Astrocyte of the cerebellum (primary cell): ENCODE results near the gene WFDC1.
"Not testable (repeated sequence)": the region's sequence is repeated elsewhere in the genome, so short reads cannot be mapped to it uniquely, and the experiment has no call there.

ENCODE experiments used
- DNase-seq: peaks from one replicate; pipeline ENCODE4 v3.0.0-alpha.2; 2011; ENCODE audit warnings: low read depth
- H3K4me3 ChIP-seq: 2 replicates; pipeline ENCODE4 v1.5.1; 2011; ENCODE audit warnings: mild to moderate bottlenecking, low read depth, low read length, moderate library complexity
- in situ Hi-C: cut with HindIII; loops from 2 replicates; pipeline ENCODE4 v1.10.0; 2017; ENCODE audit warnings: low sequenced_read_pairs
- TF ChIP-seq, protein P1 (sequence below): IDR thresholded peaks from 2 replicates; pipeline ENCODE4 v1.5.1; 2012; ENCODE audit warnings: low read length, low read depth, moderate library complexity, mild to moderate bottlenecking; ENCODE audit errors: missing control alignments

Gene WFDC1

DNA sequence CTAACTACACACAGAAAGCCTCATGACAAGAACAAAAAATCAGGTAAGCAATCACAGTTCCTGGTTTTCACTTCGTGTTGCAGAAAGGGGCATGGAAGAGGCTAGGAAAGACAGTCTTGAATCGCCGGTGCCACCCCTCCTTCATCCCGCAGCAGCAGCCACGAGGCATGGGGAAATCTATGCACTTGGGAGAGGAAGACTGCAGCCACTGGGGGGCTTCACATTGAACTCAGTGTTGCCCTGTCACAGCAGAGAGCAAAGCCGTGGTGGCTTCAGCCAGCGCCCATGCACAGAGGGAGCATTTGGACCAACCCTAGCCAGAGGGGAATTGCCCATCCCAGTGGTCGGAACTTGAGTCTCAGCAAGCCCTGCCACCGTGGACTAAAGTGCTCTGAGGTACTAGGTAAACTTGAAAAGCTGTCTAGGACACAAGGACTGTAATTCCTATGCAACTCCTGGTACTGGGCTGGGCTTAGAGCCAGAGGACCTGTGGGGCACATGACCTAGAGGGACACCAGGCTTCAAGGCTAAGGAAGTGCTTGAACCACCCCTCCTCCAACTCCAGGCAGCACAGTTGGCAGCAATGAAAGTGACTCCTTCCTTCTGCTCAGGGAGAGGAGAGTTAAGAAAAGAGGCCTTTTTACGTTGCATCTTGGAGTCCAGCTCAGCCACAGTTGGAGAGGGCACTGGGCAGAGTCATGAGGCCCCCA lies 38.5 kb downstream of the WFDC1 start:
- no peak for DNase-seq
- TF ChIP-seq, protein P1, sequence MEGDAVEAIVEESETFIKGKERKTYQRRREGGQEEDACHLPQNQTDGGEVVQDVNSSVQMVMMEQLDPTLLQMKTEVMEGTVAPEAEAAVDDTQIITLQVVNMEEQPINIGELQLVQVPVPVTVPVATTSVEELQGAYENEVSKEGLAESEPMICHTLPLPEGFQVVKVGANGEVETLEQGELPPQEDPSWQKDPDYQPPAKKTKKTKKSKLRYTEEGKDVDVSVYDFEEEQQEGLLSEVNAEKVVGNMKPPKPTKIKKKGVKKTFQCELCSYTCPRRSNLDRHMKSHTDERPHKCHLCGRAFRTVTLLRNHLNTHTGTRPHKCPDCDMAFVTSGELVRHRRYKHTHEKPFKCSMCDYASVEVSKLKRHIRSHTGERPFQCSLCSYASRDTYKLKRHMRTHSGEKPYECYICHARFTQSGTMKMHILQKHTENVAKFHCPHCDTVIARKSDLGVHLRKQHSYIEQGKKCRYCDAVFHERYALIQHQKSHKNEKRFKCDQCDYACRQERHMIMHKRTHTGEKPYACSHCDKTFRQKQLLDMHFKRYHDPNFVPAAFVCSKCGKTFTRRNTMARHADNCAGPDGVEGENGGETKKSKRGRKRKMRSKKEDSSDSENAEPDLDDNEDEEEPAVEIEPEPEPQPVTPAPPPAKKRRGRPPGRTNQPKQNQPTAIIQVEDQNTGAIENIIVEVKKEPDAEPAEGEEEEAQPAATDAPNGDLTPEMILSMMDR, result no peak
- in situ Hi-C loops, result no loop called here
- no peak overlapping the region for H3K4me3 ChIP-seq

DNA sequence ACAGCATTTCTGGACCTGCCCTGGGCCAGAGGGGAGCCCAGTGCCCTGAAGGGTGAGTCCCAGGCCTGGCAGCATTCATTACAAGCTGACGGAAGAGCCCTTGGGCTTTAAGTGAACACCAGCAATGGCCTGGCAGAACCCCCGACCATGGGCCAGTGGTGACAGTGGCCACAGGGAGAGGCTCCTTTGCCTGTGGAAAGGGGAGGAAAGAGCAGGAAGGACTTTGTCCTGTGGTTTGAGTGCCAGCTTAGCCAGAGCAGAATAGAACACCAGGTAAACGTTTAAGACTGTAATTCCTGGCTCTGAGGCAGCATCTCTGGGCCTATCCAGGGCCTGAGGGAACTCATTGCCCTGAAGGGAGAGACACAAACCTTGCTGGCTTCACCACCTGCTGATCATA lies 39.4 kb downstream of the WFDC1 start:
- TF ChIP-seq, protein P1, result no peak
- no peak overlapping the region for H3K4me3 ChIP-seq
- DNase-seq, result no peak
- in situ Hi-C loops, result no loop called here

DNA sequence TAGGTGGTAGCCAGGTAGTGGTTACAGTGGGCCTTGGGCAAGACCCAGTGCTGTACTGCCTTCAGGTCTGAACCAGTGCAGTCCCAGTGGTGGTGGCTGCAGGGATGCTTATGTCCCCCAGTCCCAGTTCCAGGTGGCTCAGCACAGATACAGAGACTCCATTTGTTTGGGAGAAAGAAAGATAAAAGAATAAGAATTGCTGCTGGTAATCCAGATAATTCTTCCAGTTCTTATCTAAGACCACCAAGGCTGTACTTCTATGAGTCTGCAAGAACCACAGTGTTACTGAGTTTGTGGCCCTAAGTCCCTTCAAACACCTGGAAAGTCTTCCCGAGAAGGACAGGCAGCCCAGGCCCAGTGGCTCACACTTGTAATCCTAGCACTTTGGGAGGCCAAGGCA lies 39.8 kb downstream of the WFDC1 start:
- TF ChIP-seq, protein P1, result no peak
- in situ Hi-C loops, result no loop called here
- DNase-seq, result no peak
- H3K4me3 ChIP-seq, result no peak overlapping the region

DNA sequence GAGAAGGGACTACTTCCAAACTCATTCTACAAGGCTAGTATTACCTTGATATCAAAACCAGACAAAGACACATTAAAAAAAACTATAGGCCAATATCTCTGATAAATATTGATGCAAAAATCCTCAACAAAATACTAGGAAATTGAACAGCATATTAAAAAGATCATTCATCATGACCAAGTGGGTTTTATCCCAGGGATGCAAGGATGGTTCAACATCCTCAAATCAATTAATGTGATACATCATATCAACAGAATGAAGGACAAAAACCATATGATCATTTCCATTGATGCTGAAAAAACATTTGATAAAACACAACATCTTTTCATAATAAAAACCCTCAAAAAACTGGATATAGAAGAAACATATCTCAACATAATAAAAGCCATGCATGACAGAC lies 42.6 kb downstream of the WFDC1 start:
- H3K4me3 ChIP-seq, in situ Hi-C loops, DNase-seq: not testable (repeated sequence)

DNA sequence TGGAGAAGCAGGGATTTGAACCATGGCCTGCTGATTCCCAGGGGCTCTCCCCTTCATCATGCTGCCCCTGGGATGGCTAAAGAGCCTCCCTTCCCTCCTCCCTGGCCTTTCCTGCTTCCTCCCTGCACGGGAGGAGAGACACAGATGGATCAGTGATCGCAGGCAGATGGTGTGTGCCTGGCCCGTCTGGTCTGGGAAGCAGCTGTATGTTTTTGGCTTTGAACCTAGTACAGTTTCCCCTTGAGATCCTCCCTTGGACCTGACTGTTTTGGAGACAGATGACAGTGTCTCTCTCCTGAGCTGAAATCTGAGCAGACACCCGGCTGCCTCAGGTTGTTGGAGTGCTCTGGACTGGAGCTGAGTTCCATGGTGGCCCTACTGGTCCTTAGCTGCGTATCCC lies 44.6 kb downstream of the WFDC1 start:
- no peak overlapping the region for H3K4me3 ChIP-seq
- TF ChIP-seq, protein P1, result no peak
- DNase-seq, result no peak
- in situ Hi-C loops, result no loop called here

DNA sequence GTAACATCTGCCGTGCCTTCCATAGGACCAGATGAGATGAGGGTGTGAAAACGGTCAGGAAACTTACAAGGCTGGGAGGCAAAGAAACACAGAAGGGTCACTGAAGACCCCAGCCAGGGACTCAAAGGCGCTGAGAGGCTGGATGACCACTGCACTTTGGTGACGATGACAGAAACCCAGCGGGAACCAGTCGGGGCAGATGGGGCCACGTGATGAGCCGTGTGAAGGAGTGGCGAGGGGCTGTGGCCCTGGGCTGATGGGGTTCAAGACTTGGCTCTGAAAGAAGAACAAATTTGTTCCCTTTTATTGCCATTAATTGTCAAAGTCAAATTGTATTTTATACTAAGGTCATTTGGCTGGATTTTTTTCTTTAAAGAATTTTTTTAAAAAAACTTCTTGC lies 45.1 kb downstream of the WFDC1 start:
- no peak overlapping the region for H3K4me3 ChIP-seq
- TF ChIP-seq, protein P1, result no peak
- in situ Hi-C loops, result no loop called here
- no peak for DNase-seq

DNA sequence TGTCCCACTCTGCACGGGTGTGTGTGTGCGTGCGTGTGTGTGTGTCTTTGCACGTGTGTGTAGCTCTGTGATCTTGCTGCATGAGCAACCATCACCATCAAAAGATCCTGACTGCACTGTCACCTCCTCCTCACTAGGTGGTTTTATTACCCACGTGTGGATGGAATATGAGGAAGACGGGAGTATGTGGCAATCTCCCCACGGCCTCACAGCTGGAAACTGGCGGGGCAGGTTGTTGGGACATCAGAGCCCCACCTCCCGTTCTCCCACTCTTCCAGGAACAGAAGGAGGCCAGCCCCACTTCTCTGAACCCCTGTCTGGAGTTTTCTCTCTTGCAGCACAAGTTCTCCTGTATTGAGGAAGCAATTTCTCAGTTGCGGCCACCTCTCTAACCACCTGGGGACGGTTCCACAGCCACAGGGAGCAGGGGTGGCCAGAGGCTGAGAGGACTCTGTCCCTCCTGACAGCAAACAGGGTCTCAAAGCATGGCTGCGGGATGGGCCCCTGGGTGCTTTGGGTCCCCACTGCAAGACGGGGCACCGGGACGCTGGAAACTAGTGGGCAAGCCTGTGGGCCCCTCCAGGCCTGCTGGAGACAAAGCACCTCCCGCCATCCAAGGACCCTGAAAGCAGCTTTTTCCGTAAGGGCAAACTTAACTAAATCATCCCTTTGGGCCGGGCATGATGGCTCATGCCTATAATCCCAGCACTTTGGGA lies 45.8 kb downstream of the WFDC1 start:
- TF ChIP-seq, protein P1, result no peak
- in situ Hi-C loops, result no loop called here
- no peak for DNase-seq
- H3K4me3 ChIP-seq, result no peak overlapping the region
